ENCODE results near the gene LRRC37A.
"Not testable (repeated sequence)": the region's sequence is repeated elsewhere in the genome, so short reads cannot be mapped to it uniquely, and the experiment has no call there.

The LRRC37A gene

GRCh38 chr17:46276728-46277479 is 18.0 kb upstream of the LRRC37A start:
- not testable (repeated sequence) for H3K27ac Mint-ChIP-seq; H3K9me3 Mint-ChIP-seq; H3K27me3 Mint-ChIP-seq; H3K4me1 Mint-ChIP-seq (ENCODE audit: low read depth); H3K36me3 Mint-ChIP-seq (ENCODE audit: low read depth); H3K4me3 Mint-ChIP-seq

DNA sequence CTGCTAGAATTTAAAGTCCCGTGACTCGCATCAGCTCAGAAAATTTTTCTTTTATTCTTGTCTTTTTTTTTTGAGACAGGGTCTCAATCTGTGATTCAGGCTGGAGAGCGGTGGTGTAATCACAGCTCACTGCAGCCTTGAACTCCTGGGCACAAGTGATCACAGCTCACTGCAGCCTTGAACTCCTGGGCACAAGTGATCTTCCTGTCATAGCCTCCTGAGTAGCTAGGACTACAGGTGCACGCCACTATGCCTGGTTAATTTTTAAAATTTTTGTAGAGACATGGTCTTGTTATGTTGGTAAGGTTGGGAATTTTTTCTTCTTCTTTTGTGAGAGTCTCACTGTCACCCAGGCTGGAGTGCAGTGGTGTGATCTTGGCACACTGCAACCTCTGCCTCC is 13.6 kb upstream of the LRRC37A start:
- H3K36me3 Mint-ChIP-seq (ENCODE audit: low read depth); H3K9me3 Mint-ChIP-seq; H3K27ac Mint-ChIP-seq; H3K4me3 Mint-ChIP-seq; H3K27me3 Mint-ChIP-seq: not testable (repeated sequence)
- peaks cover 23% of the 10 kb centered on the region for H3K4me1 Mint-ChIP-seq (ENCODE audit: low read depth)

DNA sequence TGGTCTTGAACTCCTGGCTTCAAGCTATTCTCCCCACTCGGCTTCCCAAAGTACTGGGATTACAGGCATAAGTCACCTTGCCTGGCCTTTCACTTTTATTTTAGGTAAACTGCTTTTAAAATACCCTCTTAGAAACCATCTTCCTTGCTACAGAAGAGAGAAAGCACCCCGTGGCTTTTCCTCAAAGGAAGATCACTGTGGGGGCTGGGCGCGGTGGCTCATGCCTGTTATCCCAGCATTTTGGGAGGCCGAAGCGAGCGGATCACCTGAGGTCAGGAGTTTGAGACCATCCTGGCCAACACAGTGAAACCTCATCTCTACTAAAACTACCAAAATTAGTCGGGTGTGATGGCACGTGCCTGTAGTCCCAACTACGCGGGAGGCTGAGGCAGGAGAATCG is 12.3 kb upstream of the LRRC37A start:
- not testable (repeated sequence) for H3K27ac Mint-ChIP-seq; H3K4me3 Mint-ChIP-seq; H3K27me3 Mint-ChIP-seq; H3K36me3 Mint-ChIP-seq (ENCODE audit: low read depth); H3K9me3 Mint-ChIP-seq
- H3K4me1 Mint-ChIP-seq (ENCODE audit: low read depth), result peaks cover 34% of the 10 kb centered on the region

DNA sequence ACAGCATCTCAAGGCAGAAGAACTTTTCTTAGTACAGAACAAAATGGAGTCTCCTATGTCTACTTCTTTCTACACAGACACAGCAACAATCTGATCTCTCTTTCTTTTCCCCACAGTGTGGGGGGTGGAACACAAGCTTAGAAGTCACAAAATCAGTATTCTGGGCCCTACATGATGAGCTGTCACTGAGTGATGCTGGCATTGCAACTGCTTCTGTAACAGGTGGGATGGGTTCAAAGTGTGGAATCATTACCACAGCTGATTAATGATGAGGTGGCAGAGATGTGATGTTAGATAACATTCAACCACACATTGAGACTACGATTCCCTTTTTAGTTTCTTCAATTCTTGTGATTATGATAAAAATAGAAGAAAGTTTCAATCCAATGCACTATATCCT is 10.5 kb upstream of the LRRC37A start:
- H3K9me3 Mint-ChIP-seq; H3K36me3 Mint-ChIP-seq (ENCODE audit: low read depth); H3K27me3 Mint-ChIP-seq: not testable (repeated sequence)
- Mint-ChIP-seq H3K4me3 (peak overlapping the region; percentile 11), H3K27ac (peak overlapping the region; percentile 43), H3K4me1 (ENCODE audit: low read depth) (peaks cover 34% of the 10 kb centered on the region)

DNA sequence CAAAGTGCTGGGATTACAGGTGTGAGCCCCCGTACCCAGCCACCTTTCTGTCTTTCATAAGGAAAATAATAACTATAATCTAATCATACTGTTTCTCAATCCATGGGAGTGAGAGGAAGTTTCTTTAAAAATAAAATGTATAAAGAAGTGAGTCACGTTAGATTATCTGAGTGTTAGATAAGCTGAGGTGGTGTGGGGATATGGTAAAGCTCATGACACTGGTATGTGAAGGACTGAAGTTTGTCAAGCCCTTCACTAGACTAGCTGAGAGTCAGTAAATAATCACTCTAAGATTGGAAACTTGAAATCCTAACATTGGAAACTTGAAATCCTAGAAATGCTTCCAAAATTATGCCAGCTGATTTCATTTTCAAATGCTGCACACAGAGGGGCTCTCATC is 9.4 kb upstream of the LRRC37A start:
- H3K27me3 Mint-ChIP-seq; H3K27ac Mint-ChIP-seq; H3K9me3 Mint-ChIP-seq; H3K36me3 Mint-ChIP-seq (ENCODE audit: low read depth); H3K4me3 Mint-ChIP-seq: not testable (repeated sequence)
- peaks cover 34% of the 10 kb centered on the region for H3K4me1 Mint-ChIP-seq (ENCODE audit: low read depth)

GRCh38 chr17:46286764-46287221 is 8.1 kb upstream of the LRRC37A start:
- not testable (repeated sequence) for H3K36me3 Mint-ChIP-seq (ENCODE audit: low read depth); H3K9me3 Mint-ChIP-seq; H3K4me3 Mint-ChIP-seq; H3K27ac Mint-ChIP-seq; H3K27me3 Mint-ChIP-seq
- H3K4me1 Mint-ChIP-seq (ENCODE audit: low read depth), result peaks cover 46% of the 10 kb centered on the region

- H3K36me3 Mint-ChIP-seq (ENCODE audit: low read depth); H3K27me3 Mint-ChIP-seq; H3K27ac Mint-ChIP-seq; H3K9me3 Mint-ChIP-seq; H3K4me3 Mint-ChIP-seq: not testable (repeated sequence)
- peaks cover 46% of the 10 kb centered on the region for H3K4me1 Mint-ChIP-seq (ENCODE audit: low read depth)
Observed at GRCh38 chr17:46287587-46287986, 7.3 kb upstream of the LRRC37A start.

DNA sequence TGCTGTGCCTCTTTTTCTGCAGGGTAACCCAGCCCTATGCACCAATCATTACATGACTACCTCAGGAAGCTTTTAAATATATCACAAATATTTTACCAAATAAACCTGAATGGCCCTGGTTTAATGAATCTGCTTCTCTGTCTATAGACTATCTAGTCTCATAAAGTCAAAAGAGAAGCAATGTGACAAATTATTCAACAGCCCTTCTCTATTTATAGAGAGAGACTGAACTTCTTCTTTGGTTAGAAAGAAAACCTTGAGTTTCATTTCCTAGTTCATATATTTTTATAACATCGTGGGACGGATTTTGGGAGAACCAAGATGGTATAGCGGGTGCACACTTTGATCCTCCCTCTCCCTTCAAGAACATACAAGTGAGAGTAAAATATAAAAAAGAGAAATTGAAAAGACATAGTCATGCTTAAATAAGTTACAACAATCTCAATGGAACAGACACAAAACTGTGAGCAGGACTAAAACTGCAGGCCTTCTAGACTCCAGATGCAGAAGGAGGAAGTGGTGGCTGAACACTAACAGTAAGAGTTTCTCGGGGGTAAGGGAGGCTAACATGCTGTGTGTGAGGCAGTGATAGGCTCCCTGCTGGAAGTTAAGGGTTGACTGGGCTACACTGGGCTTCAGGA is 3.9 kb upstream of the LRRC37A start:
- H3K9me3 Mint-ChIP-seq; H3K36me3 Mint-ChIP-seq (ENCODE audit: low read depth); H3K4me3 Mint-ChIP-seq; H3K27me3 Mint-ChIP-seq: not testable (repeated sequence)
- H3K4me1 Mint-ChIP-seq (ENCODE audit: low read depth), result peaks cover 24% of the 10 kb centered on the region
- H3K27ac Mint-ChIP-seq, result peak overlapping the region; percentile 23

DNA sequence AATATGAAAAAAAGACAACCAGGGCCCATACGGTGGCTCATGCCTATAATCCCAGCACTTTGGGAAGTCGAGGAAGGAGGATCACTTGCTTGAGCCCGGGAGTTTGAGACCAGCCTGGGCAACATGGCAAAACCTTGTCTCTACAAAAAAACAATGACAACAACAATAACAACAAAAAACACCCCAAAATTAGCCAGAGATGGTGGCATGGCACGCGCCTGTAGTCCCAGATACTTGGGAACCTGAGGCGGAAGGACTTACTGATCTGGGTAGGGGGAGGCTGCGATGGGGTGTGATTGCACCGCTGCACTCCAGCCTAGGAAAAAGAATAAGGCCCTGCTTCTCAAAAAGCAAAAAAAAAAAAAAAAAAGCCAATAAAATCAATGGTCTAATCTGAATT is 3.3 kb upstream of the LRRC37A start:
- H3K4me3 Mint-ChIP-seq; H3K9me3 Mint-ChIP-seq; H3K36me3 Mint-ChIP-seq (ENCODE audit: low read depth); H3K27me3 Mint-ChIP-seq: not testable (repeated sequence)
- peaks cover 21% of the 10 kb centered on the region for H3K4me1 Mint-ChIP-seq (ENCODE audit: low read depth)
- peak overlapping the region; percentile 23 for H3K27ac Mint-ChIP-seq

- H3K4me3 Mint-ChIP-seq; H3K27ac Mint-ChIP-seq; H3K27me3 Mint-ChIP-seq; H3K36me3 Mint-ChIP-seq (ENCODE audit: low read depth); H3K4me1 Mint-ChIP-seq (ENCODE audit: low read depth); H3K9me3 Mint-ChIP-seq: not testable (repeated sequence)
Observed at GRCh38 chr17:46341220-46341619, 46.3 kb downstream of the LRRC37A start.

DNA sequence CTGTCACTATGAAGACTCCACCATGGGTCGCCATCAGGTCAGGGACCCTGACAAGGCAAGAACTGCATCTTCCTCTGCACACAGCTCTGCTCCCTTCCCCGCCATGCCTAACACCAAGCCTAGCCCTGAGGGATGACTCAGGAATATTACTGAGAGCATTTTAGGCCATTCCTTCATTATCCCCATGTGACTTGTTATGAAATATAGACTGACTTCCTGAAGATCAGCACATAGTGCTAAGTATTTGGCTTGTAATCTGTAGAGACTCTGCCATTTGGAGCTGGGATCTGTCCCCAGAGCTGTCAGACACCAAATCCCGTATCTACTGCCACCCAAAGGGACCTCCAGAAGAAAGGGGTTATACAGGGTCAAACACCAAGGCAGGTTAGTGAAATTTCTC is 47.2 kb downstream of the LRRC37A start:
- not testable (repeated sequence) for H3K27me3 Mint-ChIP-seq; H3K9me3 Mint-ChIP-seq; H3K36me3 Mint-ChIP-seq (ENCODE audit: low read depth); H3K4me1 Mint-ChIP-seq (ENCODE audit: low read depth); H3K4me3 Mint-ChIP-seq; H3K27ac Mint-ChIP-seq

DNA sequence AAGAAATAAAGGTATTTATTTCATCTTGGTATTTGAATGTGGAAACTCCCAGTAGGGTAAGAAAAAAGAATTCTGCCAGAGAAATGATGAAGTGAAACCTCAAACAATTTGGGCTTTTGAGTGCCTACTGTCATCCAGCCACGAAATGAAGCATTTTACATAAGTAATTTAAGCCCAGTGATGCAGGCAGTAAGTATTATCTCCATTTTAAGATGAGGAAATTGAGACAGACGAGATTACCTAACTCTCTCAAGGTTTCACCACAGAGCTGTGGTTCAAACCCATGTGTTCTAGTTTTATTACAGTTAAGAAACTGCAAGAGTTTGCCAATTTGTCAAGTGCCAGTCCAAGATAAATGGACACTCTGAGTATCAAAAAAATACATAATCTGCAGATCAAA is 53.4 kb downstream of the LRRC37A start:
- not testable (repeated sequence) for H3K36me3 Mint-ChIP-seq (ENCODE audit: low read depth); H3K4me3 Mint-ChIP-seq; H3K4me1 Mint-ChIP-seq (ENCODE audit: low read depth); H3K27ac Mint-ChIP-seq; H3K27me3 Mint-ChIP-seq; H3K9me3 Mint-ChIP-seq

DNA sequence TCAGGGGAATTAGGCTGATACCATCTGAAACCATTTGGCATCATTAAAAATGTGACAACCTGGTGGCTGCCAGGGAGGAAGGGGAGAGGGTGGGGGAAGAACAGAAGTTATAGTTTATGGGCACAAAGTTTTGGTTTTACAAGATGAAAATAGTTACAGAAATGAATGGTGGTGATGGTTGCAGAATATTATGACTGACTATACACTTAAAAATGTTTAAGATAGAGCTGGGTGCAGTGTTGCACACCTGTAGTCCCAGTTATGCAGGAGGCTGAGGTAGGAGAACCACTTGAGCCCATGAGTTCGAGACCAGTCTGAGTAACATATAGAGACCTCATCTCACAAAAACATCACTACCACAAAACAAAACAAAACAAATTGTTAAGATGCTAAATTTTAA is 54.1 kb downstream of the LRRC37A start:
- not testable (repeated sequence) for H3K4me3 Mint-ChIP-seq; H3K27me3 Mint-ChIP-seq; H3K36me3 Mint-ChIP-seq (ENCODE audit: low read depth); H3K27ac Mint-ChIP-seq; H3K9me3 Mint-ChIP-seq; H3K4me1 Mint-ChIP-seq (ENCODE audit: low read depth)

GRCh38 chr17:46353856-46354255 is 58.9 kb downstream of the LRRC37A start:
- H3K27me3 Mint-ChIP-seq, H3K27ac Mint-ChIP-seq: not testable (repeated sequence)

DNA sequence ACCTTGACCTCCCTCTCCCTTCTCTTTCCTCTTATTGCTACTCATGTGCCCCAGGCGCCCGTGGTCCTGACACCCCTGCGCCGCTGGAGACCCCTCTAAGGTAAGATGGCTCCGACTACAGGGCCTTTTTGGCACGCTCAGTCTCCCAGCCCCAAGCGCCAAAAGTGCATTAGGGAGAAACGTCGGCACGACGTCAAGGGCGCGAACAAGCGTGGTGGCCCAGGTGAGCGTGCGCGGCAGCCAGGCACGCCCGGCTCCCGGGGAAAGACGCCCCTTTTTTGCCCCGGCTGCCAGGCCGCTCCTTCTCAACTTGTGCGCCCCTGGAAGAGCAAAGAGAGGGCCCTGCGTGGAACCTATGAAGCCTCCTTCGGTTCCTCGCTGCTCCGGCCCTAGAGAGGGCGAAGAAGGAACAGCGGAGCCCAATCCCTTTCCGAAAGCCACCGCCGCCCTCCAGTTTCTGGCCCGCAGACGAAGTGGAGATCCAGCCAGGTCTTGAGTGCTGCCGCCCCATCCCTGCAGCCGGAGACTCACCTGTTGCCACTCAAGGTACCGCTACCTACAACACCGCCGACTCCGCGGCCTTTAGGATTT is 66.3 kb downstream of the LRRC37A start:
- not testable (repeated sequence) for H3K36me3 Mint-ChIP-seq (ENCODE audit: low read depth); H3K4me3 Mint-ChIP-seq; H3K4me1 Mint-ChIP-seq (ENCODE audit: low read depth); H3K27me3 Mint-ChIP-seq; H3K27ac Mint-ChIP-seq; H3K9me3 Mint-ChIP-seq

More at GRCh38 chr17:46353856-46354255, 58.9 kb downstream of the LRRC37A start:
- H3K4me1 Mint-ChIP-seq (ENCODE audit: low read depth); H3K9me3 Mint-ChIP-seq; H3K4me3 Mint-ChIP-seq; H3K36me3 Mint-ChIP-seq (ENCODE audit: low read depth): not testable (repeated sequence)

DNA sequence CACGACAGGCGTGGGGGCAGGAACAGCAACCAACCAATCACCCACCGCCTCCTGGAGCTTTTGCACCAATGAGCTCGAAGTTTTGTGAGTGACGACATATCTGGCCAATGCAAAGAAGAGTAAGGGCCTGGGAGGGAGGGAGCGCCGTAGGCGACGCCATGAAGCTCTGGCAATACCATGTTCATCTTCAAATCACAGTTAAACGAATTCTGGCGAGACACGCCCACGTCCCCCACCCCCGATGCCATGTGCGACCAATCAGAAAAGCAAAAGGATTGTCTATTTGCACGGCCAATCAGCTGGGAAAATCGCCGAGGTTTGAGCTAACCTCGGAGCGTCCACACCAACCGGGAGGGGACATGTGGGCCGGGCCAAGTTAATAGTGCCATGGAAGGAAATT is 66.8 kb downstream of the LRRC37A start, which contains the start of gene ARL17B:
Gene ARL17B (minus strand): TSS at position 12 of the 400 bp plus-strand sequence. CDS start 3,369 bp downstream, outside the sequence.
- not testable (repeated sequence) for H3K36me3 Mint-ChIP-seq (ENCODE audit: low read depth); H3K27me3 Mint-ChIP-seq; H3K9me3 Mint-ChIP-seq; H3K4me1 Mint-ChIP-seq (ENCODE audit: low read depth); H3K4me3 Mint-ChIP-seq; H3K27ac Mint-ChIP-seq
